GM19238 (cell line): ENCODE measurements around the gene KRT37.
"Not testable (repeated sequence)": the region's sequence is repeated elsewhere in the genome, so short reads cannot be mapped to it uniquely, and the experiment has no call there.

Experiments
- DNase-seq: peaks from one replicate; pipeline ENCODE4 v3.0.0; 2011; ENCODE audit warnings: low spot score; ENCODE audit not compliant: insufficient read length

The KRT37 gene

DNA sequence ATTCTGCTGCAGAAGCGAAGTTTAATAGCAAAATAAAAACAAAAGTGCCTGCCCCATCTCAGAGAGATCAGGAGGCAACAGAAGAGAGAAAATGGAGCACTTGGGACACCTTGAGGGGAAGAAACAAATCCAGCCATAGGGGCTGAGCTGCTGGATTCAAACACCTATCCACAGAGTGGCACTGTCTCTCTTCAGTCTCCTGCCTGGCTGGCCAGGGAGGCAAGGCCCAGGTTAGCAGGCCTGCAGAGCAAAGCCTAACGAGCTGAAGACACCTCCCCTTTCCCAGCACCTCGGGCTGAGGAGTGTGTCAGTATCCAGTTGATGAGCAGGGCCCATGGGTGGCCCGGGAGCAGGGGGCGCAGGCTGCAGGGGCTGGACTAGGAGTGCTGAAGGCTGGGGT lies 18.2 kb downstream of the KRT37 start:
- DNase-seq = no peak

DNA sequence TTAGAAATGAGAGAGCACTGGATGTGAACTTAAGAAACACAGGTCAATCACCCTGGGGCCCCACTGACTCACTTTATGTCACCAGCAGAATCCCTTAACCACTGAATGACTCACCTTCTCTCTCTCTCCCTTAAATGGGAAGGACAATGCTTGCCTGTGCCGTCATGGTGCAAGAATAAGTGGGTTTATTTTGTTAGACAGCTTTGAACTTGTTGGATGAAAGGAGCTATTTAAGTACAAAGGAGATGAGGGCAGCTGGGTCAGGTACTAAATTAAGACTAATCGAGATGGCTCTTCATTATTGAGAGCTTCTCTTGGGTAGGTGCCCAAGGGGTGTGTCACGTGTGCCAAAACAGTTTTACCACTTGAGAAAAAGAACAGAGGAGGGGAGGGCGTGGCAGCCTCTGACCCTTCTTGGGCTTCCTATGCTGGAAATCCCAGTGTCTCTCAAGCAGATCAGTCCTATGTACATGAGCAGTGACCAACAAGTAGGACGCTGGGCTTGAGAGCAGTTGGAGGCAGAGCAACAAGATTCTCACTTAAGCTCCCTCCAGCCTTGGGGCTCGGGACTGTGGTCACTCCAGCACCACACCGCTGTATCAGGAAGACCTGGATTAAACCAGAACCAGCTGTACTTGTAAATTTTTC lies 20.2 kb downstream of the KRT37 start:
- DNase-seq = no peak

DNA sequence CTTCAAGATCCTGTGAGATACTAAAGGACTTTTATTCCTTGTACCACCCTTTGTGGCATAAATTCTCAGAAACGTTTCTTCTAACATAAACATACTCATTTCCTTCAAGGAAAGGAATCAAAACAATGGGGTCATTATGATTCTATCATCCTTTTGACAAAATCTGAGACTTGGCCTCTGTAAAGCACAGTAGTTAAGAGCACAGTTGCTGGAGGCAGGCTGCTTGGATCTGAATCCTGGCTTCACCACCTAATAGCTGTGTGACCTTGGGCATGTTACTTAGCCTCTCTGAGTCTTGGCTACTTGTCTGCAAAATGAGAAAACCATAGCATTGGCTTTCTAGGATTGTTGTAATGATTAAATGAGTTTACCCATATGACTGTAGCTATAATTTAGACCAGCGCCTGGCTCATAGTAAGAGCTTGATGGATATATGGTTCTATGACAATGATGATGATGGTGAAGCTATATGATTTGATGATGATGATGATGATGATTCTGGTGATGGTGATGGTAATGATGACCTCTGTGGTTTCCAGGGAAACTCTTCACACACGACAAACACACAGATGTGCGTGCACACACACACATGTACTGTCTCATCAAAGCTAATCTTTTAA lies 20.9 kb downstream of the KRT37 start:
- no peak for DNase-seq

DNA sequence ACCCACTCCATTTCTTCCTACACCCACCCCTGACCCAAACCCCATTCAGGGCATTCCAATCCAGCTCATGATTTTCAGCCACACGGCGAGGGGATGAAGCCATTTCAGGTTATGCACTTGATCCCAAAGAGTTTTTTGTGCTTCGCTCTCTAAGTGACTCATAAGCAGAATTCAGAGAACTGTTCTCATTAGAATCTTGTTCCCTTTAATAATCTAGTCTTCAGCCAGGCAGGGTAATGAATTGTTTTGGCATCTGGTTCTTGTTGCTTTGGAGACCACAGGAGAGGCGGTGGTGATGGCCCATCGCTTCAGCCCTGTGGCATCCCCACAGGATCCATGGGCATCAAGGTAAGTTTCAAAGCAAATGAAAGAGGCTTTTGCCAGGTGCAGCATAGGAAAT lies 22.2 kb downstream of the KRT37 start:
- DNase-seq = no peak

DNA sequence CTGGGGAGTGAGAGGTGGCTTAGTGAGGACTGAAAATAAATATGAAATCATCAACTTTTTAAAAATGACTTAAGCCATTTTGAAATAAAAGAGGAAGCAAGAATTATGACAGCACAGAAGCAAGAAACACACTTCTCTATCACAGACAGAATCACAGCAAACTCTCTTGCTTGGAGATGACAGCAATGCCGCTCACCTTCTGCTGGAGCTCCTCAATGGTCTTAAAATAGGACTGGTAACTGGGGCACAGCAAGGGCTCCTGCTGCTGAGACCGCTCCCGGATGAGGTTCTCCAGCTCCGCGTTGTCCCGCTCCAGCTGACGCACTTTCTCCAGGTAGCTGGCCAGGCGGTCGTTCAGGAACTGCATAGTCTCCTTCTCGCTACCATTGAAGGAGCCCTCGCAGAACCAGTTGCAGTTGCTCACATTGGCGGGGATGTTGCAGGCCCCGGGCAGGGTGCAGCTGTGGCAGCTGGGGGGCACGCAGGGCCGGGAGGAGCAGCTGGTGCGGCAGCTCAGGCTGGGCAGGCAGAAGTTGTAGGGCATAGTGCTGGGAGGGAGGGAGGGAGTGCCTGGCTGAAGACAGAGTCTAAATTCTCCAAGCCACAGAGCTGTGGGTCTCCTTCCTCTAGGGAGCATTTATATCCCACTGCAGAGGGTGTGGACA lies 27.3 kb downstream of the KRT37 start, which contains the start of gene KRT31:
TSS of gene KRT31 (minus strand) at position 613 of the 665 bp plus-strand sequence. CDS start at position 544, 69 bp downstream.
- no peak for DNase-seq

DNA sequence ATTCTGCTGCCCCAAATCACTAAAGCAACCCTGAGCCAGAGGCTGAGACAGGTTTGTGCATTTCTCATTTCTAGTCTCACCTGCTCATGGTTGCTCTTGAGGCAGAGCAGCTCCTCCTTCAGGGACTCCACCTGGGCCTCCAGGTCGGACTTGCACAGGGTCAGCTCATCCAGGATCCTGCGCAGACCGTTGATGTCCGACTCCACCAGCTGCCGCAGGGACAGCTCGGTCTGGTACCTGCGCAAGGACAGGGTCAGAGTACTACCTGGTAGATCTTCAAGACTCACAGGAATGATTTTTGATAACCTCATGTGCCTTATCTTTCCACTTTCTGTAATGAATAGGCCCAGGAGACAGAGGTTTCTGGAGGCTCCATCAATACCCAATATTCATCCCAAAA lies 28.0 kb downstream of the KRT37 start:
- no peak for DNase-seq

DNA sequence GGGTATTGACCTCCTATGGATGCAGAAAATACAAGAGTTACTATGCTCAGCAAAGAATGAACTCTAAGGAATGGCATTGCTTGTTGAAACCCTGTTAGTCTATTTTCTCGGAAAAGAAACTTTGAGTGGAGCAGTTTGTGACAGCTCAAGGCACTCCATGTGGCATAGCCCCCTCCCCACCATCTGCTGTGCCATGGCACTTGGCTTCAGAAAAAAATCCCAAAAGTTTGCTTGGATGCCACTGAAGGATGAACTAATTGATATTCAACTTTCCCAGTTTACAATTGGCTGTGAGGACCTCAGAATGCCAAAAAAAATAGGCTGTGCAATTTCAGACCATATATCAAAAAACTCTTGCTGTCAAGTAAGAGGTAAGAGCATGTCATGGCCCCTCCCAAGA lies 28.8 kb downstream of the KRT37 start:
- DNase-seq = no peak

DNA sequence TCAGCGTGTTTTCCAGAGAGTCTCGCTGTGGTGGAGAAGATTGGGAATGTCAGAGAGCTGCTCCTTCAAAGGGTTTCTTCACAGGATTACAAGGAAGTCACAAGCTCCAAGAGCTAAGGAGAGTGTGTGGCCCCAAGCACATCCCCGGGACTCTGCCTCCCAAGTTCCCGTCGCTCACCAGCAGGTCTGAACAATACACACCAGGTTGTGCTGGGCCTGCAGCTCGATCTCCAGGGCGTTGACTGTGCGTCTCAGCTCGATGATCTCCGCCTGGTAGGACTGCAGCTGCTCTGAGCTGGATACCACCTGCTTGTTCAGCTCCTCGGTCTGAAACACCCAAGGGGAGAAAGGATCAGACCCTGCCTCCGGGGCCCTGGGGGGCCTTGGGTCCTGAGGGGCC lies 29.3 kb downstream of the KRT37 start:
- DNase-seq = not testable (repeated sequence)

DNA sequence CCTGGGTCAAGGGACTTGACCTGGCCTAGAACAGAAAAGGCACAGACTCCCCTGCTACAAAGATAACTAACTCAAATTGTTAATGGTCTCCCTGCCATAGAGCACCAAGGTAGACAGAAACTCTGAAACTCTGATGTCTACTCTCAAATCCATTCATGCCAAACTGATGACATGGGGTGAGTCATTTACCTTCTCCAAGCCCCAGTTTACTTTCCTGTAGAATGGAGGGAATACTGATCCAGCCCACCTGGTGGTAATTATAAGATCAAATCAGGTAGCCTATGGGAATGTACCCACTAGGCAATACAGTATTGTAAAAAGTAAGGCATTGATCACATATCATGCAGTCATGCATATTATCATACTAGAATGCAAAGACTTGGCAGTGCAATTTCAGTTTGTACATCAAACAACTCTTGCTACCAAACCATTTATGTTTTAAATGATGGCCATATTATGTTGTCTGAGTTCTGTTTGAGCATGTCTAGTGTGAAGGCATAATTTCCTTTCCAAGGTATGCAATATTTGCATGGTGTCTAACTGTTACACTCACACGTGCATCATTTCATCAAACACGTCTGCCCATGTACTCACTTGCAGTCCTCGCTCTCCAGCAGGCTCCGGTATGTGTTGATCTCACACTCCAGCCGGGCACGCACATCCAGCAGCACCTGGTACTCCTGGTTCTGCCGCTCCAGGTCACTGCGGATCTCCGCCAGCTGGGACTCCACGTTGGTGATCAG lies 30.0 kb downstream of the KRT37 start:
- DNase-seq = no peak

DNA sequence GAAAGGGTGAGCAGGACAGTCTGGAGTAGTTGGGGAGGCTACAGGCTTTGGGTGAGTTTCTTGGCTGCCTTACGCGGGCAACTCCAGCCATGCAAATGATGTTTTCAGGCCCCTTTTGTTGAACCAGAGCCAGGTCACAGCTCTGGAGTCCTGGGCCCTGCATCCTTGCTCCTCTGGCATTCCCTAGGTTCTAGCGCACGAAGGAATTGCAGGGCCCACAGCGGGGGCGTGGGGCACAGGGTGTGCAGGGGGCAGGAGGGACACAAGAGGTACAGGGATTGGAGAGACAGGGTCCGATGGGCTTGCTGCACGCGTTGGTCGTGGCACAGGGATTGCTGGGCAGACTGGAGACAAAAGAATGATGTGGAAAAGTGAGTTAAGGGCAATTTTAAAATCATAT lies 30.6 kb downstream of the KRT37 start:
- DNase-seq = no peak

DNA sequence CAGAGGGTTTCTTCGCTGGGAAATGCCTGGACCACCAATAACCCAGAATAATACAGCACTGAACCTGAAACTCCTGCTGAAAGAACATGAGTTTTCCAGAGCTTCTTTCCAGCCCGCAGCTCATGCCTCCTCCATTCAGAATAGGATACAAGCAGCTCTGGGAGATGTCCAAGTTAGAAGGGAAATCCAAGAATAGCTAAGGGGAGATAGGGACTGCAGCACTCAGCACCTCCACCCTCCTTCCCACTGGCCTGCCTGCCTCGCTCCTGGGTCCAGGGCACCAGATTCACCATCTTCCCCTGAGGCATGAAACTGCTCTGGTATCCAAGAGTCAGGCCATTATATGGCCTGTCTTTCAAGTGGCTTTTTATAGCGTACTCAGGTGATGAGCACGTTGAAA lies 31.1 kb downstream of the KRT37 start:
- DNase-seq = no peak

DNA sequence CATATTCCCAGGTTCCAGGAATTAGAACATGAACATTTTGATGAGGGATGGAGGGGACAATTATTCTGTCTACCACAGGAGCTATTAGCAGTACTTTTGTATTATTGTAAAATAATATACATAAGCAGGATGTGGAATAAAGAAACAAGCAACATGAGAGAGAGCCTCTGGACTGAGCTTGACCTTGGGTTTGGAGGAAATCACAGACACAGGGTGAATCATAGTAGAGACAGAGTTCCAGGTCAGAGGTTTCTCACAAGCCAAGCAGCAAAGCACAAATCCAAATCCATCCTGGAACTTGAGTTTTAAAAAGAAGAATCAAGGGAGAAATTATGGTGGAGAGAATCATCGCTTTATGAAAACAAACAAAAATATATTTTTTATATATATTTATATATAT lies 32.1 kb downstream of the KRT37 start:
- no peak for DNase-seq

DNA sequence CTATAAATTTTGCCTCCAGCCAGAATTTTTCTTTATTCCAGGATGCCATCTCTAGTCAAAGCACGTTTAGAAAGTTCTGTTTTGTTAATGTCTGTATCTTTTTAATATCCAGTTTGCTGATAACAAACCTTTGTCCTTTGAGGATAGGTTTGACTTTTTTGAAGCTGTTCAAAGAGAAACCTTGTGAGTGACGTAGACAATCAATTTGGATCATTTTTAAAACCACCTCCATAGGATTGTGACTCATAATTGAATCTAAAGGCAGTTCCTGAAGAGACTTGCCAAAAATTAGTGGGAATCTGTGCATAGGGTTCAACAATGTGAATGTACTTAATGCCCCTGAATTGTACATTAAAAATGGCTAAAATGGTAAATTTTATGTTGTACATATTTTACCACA lies 32.9 kb downstream of the KRT37 start:
- DNase-seq = no peak

DNA sequence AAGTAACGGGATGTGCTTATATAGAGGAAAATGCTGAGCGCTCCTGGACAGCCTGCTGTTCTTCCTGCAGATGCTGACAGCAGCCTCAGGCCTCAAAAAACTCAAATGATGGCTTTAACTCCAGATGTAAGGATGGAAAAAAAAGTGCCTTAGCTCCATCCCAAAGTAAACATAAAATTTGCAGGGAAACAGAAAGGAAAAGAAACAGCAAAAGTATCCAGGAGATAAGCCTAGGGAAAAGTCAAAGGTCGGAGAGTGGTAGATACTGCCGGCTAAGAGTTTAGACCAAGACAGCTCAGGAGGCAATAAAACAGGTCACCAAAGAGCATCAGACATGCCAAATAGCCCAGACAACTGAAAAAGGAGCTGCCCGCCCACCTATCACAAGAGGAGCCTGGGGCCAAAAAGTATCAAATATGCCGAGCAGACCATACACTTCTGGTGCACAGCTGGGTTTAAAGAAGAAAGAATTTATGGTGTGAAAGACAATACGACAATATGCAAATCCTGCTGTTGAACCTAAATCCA lies 33.9 kb downstream of the KRT37 start:
- no peak for DNase-seq

DNA sequence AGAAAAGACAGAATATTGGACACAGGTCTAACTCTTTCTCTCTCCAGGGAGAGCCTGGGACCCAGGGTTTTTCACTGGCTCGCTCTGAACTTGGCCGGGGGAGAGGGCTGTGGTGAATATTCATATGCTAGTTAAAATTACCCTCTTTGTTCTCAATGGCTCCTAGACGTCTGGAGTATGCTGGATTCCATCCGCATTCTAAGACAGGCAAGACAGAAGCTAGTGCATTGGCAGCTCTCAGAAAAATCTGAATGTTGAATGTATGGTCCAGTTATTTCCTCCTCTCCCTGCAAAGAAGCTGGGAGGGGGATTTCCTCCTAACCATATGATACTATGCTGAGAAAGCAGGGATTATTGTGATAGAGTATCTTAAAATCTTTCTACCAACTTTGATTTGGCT lies 36.7 kb downstream of the KRT37 start:
- no peak for DNase-seq

DNA sequence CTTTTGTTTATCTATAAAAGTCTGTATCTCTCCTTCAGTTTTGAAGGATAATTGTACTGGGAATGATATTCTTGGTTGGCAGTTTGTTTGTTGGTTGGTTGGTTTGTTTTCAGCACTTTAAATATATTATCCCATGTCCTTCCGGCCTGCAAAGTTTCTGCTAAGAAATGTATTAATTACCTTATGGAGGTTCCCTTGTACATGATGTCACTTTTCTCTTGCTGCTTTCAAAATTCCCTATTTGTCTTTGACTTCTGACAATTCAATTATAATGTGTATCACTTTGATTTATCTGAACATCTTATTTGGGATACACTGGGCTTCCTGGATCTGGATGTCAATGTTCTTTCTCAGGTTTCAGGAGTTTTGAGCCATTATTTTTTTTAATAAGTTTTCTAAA lies 38.2 kb downstream of the KRT37 start:
- no peak for DNase-seq

DNA sequence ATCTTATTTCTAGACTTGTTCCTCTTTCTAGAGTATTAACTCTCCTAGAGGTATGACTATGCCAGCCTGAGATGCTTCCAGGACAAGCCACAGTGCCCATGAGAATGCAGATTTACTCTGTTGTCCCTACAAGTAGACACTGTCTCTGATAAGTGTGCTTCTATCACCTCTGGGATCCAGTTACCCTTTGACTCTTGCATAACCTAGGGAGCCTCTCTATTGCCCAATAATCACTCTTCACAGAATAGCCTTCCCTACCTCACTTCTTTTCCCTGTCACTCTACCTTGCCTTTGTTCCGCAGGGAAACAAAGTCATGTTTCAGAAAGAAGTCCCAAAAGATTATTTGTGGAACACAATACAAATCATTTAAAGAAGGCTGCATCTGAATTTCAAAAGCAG lies 40.7 kb downstream of the KRT37 start:
- no peak for DNase-seq

DNA sequence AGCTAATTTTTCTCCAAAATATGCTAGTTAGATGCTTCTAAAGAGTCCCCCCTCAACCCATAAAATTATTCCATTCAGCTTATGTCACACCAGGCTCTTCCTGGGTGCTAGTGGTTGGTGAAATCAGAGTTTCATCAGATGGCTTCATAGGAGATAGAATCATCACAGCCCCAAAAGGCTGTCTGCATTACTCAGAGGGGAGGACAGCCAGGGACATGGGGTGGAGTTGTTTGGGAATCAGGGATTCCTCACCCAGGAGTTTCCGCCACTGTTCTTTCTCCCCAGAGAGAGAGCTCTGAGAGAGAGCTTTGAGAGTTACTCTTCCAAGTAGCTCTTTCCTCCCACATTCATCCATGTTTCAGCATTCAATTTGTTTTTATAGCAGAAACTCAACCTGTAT lies 42.0 kb downstream of the KRT37 start:
- no peak for DNase-seq

DNA sequence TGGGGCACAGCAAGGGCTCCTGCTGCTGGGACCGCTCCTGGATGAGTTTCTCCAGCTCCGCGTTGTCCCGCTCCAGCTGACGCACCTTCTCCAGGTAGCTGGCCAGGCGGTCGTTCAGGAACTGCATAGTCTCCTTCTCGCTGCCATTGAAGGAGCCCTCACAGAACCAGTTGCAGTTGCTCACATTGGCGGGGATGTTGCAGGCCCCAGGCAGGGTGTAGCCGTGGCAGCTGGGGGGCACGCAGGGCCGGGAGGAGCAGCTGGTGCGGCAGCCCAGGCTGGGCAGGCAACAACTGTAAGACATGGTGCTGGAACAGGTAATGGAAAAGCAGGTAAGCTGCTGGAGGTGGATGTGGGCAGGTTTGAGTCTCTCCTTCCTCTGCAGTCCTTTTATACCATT lies 42.4 kb downstream of the KRT37 start, which contains the start of gene KRT34:
TSS of gene KRT34 (minus strand) at position 364 of the 400 bp plus-strand sequence. CDS start at position 304, 60 bp downstream.
- DNase-seq = not testable (repeated sequence)

DNA sequence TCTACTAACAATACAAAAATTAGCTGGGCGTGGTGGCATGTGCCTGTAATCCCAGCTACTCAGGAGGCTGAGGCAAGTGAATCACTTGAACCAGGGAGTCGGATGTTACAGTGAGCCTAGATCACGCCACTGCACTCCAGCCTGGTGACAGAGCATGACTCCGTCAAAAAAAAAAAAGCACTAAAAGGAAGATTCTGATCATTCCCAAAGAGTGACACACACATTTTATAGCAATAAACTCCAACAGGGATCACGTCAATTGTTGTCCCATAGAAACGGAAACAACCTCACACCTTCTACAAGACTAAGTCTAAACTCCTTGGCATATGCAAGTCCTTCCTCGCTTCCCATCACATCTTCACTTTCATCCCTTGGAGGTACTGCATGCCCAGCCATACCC lies 44.3 kb downstream of the KRT37 start:
- DNase-seq = not testable (repeated sequence)

DNA sequence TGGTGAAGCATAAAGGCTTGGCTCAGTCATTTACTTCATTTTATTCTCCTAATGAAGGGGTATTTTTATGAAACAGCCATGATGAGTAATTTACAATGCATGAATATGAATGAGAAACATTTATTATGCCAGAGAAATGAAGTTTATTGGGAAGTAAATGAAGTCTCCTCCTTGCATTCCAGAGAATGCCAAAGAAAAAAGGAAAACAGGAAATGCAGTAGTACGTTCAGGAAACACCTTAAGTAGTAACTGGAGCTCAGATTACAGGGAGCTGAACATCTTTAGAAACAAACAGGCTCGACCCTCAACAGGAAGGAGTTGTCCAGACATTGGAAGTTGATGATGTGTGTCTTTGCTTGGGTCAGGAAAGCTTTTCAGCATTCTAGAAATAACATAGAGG lies 46.8 kb downstream of the KRT37 start:
- no peak for DNase-seq
